Vagina (tissue), 2 donors: ENCODE results near the gene PNMA1. TPM values are rescaled to one million over a fixed set of nuclear protein-coding genes. Genes with fewer than 3 reads are reported as not detected.

Source experiments
- DNase-seq, 2 donors: peaks; one replicate each; pipeline ENCODE4 v3.0.0-alpha.2; 2017; ENCODE audit errors: extremely low spot score in 2 of 2
- H3K27ac ChIP-seq: fragments of 200-600 bp; sonication (generic); one replicate; pipeline ENCODE4 v1.5.1; 2019
- H3K27me3 ChIP-seq: fragments of 200-600 bp; sonication (generic); one replicate; pipeline ENCODE4 v1.5.1; 2019
- H3K36me3 ChIP-seq, 2 donors: fragments of 200-600 bp; sonication (generic); one replicate each; pipeline ENCODE4 v1.5.1; 2017 to 2019
- H3K4me1 ChIP-seq: fragments of 200-600 bp; sonication (generic); one replicate; pipeline ENCODE4 v1.5.1; 2019
- H3K4me3 ChIP-seq, 2 donors: fragments of 200-600 bp; sonication (generic); 1 replicate in 1 of 2; 2 replicates in 1 of 2; pipeline ENCODE4 v1.5.1; 2016 to 2019
- H3K9me3 ChIP-seq: fragments of 200-600 bp; sonication (generic); one replicate; pipeline ENCODE4 v1.5.1; 2019
- CTCF ChIP-seq, 3 experiments: fragments of 450-650 bp in 2 of 3; fragments of 200-600 bp in 1 of 3; sonication (generic) in 1 of 3; IDR thresholded peaks; one replicate each; pipeline ENCODE4 v1.5.1; 2017 to 2019; ENCODE audit warnings: antibody characterized with exemption in 3 of 3, mild to moderate bottlenecking in 2 of 3, moderate library complexity in 2 of 3
- POLR2A ChIP-seq, 2 donors: fragments of 450-650 bp; IDR thresholded peaks; one replicate each; pipeline ENCODE4 v1.6.1; 2017; ENCODE audit warnings: antibody characterized with exemption in 2 of 2, mild to moderate bottlenecking in 2 of 2, moderate library complexity in 2 of 2
- POLR2AphosphoS5 ChIP-seq, 2 donors: sonication (generic); formaldehyde crosslinking; IDR thresholded peaks; one replicate each; pipeline ENCODE4 v1.9.0; 2017; ENCODE audit warnings: antibody characterized with exemption in 2 of 2, mild to moderate bottlenecking in 2 of 2, low read depth in 1 of 2; ENCODE audit not compliant: insufficient read depth in 1 of 2
- intact Hi-C: fragments of 100-400 bp; cut with DNase I; formaldehyde crosslinking; loops from one replicate; pipeline ENCODE4 v1.15.1; 2023
- total RNA-seq: library from RNA; depleted of rRNA; stranded (reverse); fragments of >200 nt; gene quantifications from one replicate; pipeline ENCODE4 v1.2.3, GENCODE V29; 2016

The PNMA1 gene
- total RNA-seq, 1 donor from 2014 or later, result 35.4 TPM

GRCh38 chr14:73753124-73753886 lies 39.1 kb upstream of the PNMA1 start:
- H3K4me1 ChIP-seq, result peaks cover 100% of the 10 kb centered on the region
- no peaks in the 10 kb centered on the region for H3K27me3 ChIP-seq
- H3K4me3 ChIP-seq, result peak overlapping the region in 1 of 2 donors; percentile 36
- DNase-seq, result no peak
- no peak for TF ChIP-seq POLR2A (IDR thresholded peaks at IDR 0.05)
- peak; percentile 57 to 63 for TF ChIP-seq POLR2AphosphoS5 (IDR thresholded peaks at IDR 0.05; ENCODE audit: insufficient read depth in 1 of 2, low read depth in 1 of 2)
- TF ChIP-seq CTCF (IDR thresholded peaks at IDR 0.05), result no peak
- H3K36me3 ChIP-seq, result no peaks in the 10 kb centered on the region
- intact Hi-C loops, result no loop called here
- no peaks in the 10 kb centered on the region for H3K9me3 ChIP-seq
- peak overlapping the region; percentile 98 for H3K27ac ChIP-seq

- Histone ChIP-seq H3K9me3 (no peaks in the 10 kb centered on the region), H3K36me3 (no peaks in the 10 kb centered on the region), H3K27ac (peak overlapping the region; percentile 98), H3K4me1 (peaks cover 100% of the 10 kb centered on the region), H3K27me3 (no peaks in the 10 kb centered on the region), H3K4me3 (no peak overlapping the region)
- DNase-seq, result no peak
- no peak for TF ChIP-seq POLR2AphosphoS5 (IDR thresholded peaks at IDR 0.05; ENCODE audit: insufficient read depth in 1 of 2, low read depth in 1 of 2)
- peak in 1 of 3 experiments; percentile 8 for TF ChIP-seq CTCF (IDR thresholded peaks at IDR 0.05)
- intact Hi-C loops, result no loop called here
Observed at GRCh38 chr14:73752297-73752992, 38.3 kb upstream of the PNMA1 start.

- intact Hi-C loops, result no loop called here
- Histone ChIP-seq H3K27ac (peak overlapping the region; percentile 98), H3K27me3 (no peaks in the 10 kb centered on the region), H3K4me1 (peaks cover 100% of the 10 kb centered on the region), H3K36me3 (no peaks in the 10 kb centered on the region), H3K4me3 (no peak overlapping the region), H3K9me3 (no peaks in the 10 kb centered on the region)
- no peak for DNase-seq
- TF ChIP-seq POLR2A (IDR thresholded peaks at IDR 0.05), result no peak
- TF ChIP-seq POLR2AphosphoS5 (IDR thresholded peaks at IDR 0.05; ENCODE audit: insufficient read depth in 1 of 2, low read depth in 1 of 2), result no peak
- no peak for TF ChIP-seq CTCF (IDR thresholded peaks at IDR 0.05)
Observed at GRCh38 chr14:73751157-73751691, 37.0 kb upstream of the PNMA1 start.

GRCh38 chr14:73750531-73750901 lies 36.3 kb upstream of the PNMA1 start:
- Histone ChIP-seq H3K9me3 (no peaks in the 10 kb centered on the region), H3K4me1 (peaks cover 100% of the 10 kb centered on the region), H3K36me3 (no peaks in the 10 kb centered on the region), H3K4me3 (no peak overlapping the region), H3K27me3 (no peaks in the 10 kb centered on the region), H3K27ac (peak overlapping the region; percentile 42)
- intact Hi-C loops, result no loop called here
- DNase-seq, result no peak
- TF ChIP-seq CTCF (IDR thresholded peaks at IDR 0.05) (no peak), POLR2AphosphoS5 (IDR thresholded peaks at IDR 0.05; ENCODE audit: insufficient read depth in 1 of 2, low read depth in 1 of 2) (no peak), POLR2A (IDR thresholded peaks at IDR 0.05) (no peak)
